Medulla oblongata (tissue), 1 donor: ENCODE data around the gene ACTG2.
"Not testable (repeated sequence)": the region's sequence is repeated elsewhere in the genome, so short reads cannot be mapped to it uniquely, and the experiment has no call there.

Source experiments
- DNase-seq: peaks from one replicate; pipeline ENCODE4 v3.0.0-alpha.2; 2015; ENCODE audit errors: extremely low spot score

ACTG2 gene

DNA sequence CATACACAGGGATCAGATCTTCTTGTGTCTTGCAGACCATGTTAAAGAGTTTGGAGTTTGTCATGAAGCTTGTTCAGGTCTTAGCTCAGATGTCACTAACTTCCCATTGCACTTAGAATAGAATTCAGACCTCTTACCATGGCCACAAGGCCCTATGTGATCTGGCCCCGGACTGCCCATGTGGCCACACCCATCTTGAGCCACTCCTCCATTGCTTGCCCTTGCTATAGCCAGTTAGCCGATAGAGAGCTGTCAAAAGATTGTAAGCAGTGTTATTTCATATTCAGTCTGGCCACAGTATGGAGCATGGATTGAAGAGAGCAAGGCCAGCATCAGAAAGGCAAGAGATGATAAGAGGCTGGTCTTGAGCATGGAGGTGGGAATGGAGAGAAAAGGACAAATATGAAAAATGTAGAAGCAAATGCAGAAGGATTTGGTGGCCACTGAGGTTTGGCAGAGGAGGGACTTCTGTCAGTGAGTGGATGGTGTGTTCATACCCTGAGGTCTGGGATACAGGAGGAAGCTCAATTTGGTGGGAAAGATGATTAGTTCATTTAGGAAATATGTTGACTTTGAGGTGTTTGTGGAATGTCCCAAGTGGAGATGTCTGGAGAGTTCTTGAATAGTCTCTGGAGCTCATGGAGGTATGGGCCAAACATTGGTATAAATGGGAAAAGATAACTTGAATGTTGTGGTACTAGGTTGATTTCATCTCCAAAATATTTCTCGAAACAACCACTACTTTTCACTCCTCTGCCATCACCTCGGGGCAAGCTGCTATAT, 44.5 kb downstream of the ACTG2 start:
- no peak for DNase-seq

DNA sequence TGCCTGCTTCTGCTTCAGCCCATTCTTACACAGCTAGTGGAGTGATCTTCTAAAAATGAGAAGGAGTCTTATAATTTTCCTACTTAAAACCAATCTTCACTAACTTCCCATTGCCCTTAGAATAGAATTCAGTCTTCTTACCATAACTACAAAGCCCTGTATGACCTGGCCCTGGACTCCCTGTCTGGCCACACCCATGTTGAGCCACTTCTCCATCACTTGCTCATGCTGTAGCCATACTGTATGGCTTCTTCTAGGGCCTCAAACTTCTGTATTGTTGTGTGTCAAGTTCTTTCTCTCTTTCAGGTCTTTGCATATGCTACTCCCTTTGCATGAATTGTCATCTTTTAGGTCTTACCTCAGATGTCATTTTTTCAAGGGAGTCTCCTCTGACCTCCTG, 45.1 kb downstream of the ACTG2 start:
- no peak for DNase-seq

DNA sequence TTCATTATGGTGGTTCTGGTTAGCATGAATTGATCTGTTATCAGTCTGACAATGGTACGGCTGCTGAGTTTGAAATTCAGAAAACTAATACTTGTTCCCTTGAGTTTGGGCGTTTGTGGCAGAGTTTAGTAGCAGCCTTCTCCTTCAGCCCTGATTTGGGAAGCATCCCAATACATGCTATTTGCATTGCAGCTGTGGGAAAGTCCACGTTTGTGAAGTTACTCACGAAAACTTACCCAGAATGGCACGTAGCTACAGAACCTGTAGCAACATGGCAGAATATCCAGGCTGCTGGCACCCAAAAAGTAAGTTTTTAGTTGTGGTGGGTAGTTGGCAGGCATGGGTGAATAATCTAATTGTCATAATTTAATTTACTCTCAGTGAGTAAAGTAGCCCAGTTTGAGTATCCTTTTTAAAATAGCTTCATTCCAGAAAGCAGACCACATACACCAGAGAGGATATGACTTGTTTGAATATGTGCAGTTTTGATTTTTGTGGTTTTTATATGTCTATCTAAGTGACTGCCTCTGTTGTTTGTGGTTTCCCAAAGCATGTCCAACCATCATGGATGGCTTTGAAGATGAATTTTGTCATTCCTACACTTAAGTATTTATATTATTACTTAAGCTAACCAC, 46.0 kb downstream of the ACTG2 start:
- DNase-seq, result no peak

DNA sequence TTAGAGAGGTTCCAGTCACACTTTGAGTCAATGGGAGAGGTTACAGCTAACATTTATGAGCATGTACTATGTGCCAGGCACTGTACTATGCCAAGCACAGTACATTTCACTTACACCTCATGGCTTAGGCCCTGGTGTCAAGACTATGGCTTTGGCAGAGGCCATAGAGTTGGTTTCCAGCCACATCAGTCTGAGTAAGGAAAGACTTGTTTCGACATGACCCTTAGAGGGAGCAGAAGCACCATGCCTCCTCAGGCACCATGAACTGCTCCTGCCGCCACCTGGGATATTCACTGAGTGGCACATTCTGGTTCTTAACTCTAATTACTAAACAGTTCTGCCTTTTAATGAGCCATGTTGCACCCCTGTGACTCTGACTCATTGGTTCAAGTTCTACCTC, 46.6 kb downstream of the ACTG2 start:
- DNase-seq, result no peak

DNA sequence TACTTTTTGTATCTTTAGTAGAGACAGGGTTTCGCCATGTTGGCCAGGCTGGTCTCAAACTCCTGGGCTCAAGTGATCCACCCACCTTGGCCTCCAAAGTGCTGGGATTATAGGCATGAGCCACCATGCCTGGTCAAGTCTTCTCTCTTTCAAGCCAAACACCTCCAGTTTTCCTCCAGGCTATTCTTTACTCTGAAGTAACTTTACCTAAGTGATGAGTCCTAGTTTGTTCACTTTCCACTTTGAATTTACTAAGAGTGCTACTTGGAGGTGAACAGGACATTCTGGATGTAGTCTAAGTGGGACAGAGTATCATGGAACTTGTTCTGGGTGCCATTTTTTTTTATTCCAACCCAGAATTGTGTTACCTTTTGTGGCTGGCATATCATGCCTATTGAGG, 47.3 kb downstream of the ACTG2 start:
- not testable (repeated sequence) for DNase-seq

DNA sequence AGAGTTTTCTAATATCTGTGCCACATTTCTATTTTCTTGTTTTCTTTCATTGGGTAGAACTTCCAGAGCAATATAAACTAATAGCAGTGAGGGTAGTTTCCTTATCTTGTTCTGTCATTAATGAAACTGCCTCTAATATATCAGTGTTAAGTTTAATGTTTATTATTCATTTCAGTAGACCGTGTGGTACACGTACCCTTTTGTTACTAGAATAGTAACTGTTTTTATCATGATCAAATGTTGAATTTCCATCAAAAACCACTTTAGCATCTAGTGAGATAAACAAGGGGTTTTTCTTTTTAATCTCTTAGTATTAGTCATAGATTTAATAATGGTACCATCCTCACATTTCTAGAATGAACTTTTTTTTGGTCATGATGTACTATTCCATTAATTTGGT, 49.9 kb downstream of the ACTG2 start:
- no peak for DNase-seq

DNA sequence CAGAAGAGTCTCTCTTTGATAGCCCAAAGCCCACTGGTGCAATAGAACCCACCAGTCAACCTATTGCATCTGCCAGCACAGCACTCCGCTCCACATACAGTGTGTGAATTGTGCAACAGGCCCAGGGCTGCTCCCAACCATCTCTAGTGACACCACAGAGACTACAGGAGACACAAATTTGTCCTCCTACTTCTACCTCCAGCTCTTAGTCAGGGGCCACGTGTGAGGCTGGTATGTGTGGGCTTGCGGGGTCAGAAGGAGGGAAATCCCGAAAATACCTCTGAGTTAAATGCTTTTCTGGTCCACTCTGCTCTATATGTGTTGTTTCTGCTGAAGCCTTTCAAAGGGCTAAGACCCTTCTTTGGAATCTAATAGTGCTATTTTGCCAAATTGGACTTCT, 51.9 kb downstream of the ACTG2 start:
- no peak for DNase-seq

DNA sequence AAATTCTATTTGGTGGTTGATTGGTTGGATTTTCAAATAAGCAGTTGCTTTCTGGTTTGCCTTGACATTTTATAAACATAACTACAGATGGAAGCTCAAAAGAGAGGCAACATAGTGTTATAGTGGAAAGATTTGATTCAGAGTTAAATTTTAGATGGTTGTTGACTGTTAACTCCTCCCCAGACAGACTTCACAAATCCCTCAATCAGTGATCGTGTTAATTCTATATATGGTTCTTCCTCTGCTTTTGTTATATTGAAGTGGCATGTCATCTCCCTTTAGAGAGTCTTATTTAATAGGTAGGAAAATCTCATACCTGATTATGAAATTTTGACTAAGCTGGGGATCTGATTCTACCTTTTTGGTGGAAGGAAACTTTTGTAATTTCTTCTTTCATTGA, 53.4 kb downstream of the ACTG2 start:
- no peak for DNase-seq

DNA sequence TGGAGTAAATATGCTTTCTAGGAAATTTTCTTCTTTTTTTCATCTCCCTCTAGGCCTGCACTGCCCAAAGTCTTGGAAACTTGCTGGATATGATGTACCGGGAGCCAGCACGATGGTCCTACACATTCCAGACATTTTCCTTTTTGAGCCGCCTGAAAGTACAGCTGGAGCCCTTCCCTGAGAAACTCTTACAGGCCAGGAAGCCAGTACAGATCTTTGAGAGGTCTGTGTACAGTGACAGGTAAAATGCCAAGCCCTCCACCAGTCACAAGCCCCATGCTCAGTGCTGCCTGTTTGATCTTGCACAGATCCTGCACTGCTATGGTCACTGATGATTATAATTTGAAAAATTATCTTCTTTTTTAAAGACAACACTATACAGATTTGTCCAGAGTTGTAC, 53.9 kb downstream of the ACTG2 start:
- DNase-seq, result no peak

DNA sequence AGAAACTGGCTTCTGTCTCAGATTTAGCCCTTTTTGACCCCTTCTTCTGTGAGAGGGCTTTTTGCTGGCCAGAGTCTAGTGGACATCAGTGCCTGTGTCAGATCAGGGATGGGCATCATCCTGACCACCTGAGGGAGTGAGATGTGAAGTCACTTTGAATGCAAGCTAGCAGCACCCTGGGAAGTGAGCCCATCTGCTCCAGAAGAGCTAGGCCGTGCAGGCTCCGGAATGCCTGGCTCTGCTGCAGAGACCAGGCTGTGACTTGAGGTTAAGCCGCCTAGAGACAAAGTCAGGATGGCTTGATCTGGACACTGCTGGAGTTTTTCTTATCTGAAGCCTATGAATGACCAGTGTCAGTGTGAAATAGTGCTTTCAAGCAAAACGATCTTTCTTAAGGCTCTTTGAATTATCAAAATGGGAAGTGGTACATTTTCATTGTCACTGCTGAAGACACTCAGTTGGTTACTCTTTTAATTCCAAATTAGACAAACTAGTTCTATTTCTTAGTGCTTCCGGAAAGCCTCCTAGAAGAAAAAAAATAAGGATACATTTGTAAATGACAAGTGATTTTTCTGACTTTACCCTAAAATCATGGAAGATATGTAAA, 54.7 kb downstream of the ACTG2 start:
- no peak for DNase-seq

DNA sequence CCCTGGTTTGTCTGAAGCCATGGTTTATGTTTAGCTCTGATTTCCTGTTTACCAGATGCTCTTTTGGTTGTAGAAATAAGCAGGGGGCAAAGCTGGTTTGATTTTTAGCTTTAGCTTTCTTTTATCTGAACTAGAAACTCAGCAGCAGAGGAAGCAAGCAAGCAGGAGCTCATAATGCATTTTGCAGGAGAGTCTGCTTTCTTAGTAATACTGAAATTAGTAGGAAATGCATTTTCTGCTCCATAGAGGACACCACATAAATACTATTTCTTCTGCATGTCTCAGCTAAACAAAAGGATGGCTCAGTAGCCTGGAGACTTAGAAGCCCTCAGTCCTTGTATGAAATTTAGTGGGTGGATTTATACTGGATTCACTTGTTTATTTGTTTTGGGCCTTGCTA, 57.0 kb downstream of the ACTG2 start:
- no peak for DNase-seq

DNA sequence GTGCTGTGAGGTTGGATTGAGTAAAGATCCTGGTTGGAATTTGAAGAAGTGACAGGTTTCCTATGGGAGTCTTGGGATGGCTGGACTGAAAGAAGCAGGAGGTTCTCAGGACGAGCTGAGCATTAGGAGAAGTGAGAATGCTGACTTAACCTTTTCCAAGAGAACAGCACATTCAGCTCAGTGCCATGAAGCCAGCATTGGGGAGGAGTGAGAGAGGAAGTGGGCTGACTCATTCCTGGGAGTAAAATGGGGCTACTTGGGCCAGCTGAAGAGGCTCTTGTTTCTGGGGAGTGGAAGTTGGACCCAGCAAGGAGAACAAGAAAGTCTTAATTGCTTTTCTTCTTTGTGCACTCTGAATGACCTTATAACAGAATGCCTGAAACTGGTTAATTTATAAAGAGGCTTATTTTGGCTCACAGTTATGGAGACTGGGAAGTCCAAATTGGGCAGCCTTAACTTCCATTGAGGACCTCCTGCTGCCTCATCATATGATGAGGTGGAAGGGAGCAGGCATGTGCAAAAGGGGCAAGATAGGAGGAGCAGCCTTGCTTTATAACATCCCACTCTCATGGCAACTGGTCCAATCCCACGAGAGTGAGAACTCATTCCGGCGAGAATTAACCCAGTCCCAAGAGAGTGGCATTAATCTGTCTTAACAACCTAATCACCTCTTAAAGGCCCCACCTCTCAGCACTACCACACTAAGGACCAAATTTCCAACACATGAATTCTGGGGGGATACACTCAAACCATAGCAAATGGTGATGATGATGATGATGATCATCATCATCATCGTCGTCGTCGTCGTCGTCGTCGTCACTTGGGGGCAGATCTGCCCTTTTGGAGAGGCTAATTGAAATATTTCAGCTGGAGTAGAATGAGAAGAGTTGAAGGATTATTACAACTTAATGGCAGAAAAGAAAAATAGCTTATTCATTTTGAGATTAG, 60.0 kb downstream of the ACTG2 start:
- DNase-seq, result peak; percentile 85

DNA sequence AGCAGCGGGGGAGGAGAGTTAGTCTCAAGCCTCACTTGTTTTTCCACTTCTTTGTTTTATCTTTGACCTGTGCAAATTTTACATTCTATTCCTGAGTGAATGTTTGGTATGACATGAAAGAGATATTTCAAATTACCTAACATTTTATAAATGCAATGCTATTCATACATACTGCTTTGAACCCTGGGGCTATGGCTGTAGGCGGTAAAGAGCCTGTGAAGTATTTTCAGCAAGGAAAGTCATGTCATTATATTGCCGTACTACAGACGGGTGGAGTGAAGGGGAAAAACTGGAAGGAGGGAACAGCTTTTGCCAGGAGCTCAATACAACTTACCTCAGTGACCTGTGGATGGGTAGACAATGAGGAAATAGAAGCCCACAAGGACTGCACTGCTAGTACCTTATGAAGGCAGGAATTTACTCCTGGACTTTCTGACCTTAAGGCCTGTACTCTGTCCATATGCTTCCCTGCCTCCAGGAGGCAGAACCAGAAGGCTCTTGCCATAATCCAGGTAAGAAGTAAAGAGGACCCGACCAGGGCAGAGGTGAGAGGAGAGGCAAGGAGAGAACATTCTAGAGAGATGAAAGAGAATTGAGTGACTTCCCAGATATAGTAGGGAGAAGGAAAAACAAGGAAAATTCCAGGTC, 63.5 kb downstream of the ACTG2 start:
- no peak for DNase-seq

DNA sequence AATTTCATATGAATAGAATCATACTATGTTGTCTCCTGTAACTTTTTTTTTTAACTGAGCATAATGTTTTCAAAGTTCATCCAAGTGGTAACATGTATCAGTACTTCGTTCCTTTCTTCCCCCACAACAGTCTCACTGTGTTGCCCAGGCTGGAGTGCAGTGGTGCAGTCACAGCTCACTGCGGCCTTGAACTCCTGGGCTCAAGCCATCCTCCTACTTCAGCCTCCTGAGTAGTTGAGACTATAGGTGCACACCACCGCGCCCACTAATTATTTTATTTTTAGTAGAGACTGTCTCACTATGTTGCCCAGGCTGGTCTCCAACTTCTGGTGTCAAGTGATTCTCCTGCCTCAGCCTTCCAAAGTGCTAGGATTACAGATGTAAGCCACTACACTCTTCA, 68.5 kb downstream of the ACTG2 start:
- no peak for DNase-seq

DNA sequence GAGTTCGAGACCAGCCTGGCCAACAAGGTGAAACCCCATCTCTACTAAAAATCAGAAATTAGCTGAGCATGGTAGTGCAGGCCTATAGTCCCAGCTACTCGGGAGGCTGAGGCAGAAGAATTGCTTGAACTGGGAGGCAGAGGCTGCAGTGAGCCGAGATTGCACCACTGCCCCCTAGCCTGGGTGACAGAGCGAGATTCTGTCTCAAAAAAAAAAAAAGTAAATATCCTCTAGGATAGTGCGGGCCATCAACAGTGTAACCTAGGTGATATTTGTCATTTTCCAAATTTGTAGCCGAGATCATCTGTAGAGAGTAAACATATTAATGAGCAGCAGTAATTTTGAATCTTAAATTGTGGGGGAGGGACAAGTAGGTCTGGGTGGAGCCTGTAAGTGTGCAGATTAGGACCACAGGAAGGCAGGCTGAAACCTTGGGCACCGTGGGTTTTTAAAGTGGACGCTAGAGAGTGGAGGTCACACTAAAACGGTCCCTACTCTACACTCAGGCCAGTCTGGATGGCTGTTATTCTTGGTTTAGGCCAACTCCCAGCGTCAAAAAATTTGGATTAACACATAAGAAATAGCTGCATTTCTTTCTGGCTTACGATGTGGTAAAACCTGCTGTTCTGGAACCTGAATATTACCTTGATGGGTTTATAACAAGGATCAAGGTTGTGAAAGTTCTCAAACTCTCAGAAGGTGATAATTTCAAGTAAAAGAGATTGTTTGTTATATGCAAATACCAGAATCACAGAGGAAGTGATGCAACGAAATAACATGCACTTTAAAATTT, 69.2 kb downstream of the ACTG2 start:
- DNase-seq, result no peak

DNA sequence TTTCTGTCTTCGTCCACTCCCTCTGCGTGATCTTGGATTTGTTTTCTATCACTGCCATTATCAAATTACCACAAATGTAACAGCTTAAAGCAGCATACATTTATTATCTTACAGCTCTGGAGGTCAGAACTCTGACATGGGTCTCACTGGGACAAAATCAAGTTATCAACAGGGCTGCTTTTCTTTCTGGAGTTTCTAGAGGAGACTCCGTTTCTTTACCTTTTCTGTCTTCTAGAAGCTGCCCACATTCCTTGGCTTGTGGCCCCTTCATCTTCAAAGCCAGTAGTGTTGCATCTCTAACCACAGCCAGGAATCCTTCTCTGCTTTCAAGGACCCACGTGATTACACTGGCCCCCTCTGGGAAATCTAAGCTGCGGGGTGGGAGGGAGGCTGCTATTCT, 70.0 kb downstream of the ACTG2 start:
- no peak for DNase-seq

DNA sequence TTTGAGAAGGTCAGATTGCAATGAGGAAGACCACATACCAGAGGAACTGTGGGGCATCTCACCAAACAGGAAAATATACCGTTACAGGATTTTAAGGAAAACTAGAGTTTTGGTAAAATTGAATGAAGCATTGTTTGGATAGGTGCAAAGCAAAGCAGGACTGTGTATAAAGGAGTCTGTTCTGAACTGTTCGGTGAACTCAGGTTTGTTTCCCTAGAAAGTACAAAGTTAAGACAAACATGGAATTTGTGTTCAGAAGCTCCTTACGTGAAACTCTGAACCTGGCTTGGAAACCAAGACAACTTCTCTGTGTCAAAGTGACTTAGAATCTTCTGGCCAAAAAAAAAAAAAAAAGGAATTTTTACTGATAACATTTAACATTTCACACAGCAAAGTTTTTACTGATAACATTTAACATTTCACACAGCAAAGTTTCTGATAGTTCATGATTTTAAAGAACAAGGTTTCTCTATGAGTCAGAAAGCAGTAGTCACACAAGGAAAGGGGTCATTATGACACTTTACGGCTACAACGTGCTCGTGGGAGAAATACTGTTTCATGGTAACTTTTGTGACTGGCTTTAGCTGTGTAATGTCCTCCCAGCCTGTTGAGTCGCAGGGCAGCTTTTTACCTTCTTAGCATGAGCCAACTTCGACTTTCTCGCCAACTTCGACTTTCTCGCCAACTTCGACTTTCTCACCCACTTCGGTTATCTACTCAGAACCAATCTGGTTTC, 70.7 kb downstream of the ACTG2 start:
- DNase-seq, result no peak

DNA sequence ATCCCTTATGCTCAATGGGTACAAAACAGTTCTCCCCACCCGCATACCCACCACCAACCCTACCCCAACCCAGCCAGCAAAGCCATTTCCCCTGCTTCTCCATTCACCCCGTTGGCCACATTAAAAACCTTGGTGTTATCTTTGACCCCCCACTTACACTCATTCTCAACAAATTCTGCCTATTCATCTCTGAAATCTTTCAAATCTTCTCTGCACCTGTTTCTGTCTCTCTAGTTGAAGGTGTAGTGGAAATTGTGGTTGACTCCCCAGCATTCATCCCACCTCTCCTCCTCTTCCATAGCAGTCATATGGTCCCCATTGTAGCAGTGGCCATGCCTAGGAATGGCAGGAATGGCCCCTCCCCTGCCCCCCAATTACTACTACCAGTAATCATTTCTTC, 71.4 kb downstream of the ACTG2 start:
- DNase-seq, result no peak

DNA sequence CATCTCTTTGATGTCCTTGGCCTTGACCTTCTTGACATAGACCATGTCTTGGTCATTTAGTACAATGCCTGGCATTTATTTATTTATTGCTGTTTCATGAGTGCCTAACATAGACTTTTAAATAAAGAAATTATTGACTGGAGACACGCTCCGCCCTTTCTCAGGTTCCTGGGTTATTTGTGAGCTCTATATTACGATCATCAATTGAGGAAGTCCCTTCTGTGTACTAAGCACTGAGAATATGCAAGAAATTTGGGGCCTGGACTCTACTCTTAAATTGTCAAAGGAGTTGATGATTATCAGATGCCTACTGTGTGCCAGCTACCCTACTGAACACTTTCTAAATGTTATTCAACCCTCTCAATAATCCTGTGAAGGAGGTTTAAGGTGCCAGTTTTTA, 72.2 kb downstream of the ACTG2 start:
- no peak for DNase-seq

DNA sequence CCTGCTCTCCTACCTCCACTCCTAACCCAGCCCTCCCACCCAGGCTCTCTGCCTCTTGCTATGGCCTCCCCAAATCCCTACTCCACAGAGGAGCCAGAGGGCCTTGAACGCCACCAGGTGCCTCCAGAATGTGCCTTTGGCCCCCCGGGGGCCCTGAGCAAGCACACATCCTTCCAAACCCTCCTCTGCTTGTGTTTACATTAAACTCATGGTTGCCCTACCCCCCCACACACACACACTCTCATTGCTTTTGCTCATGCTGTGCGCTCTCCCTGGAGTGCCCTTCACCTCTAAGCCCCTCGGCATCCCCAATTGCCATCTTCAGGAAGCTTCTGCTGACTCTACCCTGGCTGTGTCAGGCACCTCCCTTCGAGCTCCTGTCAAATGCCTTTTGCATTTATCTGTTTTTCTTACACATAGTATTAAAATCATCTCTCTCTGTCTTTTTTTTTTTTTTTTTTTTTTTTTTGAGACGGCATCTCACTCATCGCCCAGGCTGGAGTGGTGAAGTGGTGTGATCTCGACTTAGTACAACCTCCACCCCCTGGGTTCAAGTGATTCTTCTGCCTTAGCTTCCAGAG, 75.6 kb downstream of the ACTG2 start:
- no peak for DNase-seq
